ENCODE results near the gene PNRC1.

DNA sequence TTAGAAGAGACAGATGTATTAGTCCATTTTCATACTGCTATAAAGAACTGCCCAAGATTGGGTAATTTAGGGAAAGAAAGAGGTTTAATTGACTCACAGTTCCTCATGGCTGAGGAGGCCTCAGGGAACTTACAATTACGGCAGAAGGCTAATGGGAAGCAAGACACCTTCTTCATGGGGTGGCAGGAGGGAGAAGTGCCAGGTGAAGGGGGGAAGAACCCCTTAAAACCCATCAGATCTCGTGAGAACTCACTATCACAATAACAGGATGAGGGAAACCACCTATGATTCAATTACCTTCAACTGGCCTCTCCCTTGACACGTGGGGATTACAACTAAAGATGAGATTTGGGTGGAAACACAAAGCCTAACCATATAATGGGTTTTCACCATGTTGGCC, 28.9 kb upstream of the PNRC1 start:
- TF ChIP-seq, protein P1, sequence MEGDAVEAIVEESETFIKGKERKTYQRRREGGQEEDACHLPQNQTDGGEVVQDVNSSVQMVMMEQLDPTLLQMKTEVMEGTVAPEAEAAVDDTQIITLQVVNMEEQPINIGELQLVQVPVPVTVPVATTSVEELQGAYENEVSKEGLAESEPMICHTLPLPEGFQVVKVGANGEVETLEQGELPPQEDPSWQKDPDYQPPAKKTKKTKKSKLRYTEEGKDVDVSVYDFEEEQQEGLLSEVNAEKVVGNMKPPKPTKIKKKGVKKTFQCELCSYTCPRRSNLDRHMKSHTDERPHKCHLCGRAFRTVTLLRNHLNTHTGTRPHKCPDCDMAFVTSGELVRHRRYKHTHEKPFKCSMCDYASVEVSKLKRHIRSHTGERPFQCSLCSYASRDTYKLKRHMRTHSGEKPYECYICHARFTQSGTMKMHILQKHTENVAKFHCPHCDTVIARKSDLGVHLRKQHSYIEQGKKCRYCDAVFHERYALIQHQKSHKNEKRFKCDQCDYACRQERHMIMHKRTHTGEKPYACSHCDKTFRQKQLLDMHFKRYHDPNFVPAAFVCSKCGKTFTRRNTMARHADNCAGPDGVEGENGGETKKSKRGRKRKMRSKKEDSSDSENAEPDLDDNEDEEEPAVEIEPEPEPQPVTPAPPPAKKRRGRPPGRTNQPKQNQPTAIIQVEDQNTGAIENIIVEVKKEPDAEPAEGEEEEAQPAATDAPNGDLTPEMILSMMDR (conservative IDR thresholded peaks at IDR 0.05; ENCODE audit: low read depth, low read length), result no peak
- TF ChIP-seq NFE2L2 (IDR thresholded peaks at IDR 0.05; ENCODE audit: low read depth, low read length) (no peak), MXI1 (IDR thresholded peaks at IDR 0.05; ENCODE audit: borderline replicate concordance, low read depth, low read length) (no peak), SMC3 (IDR thresholded peaks at IDR 0.05; ENCODE audit: low read depth, low read length) (no peak), MAFK (IDR thresholded peaks at IDR 0.05; ENCODE audit: low read depth, low read length) (no peak), RFX5 (IDR thresholded peaks at IDR 0.05; ENCODE audit: low read depth, low read length) (no peak), POLR2A (IDR thresholded peaks at IDR 0.05; ENCODE audit: low read depth, low read length) (no peak)

Data from IMR-90 (cell line).